ENCODE measurements around the gene GTF2B.

DNA sequence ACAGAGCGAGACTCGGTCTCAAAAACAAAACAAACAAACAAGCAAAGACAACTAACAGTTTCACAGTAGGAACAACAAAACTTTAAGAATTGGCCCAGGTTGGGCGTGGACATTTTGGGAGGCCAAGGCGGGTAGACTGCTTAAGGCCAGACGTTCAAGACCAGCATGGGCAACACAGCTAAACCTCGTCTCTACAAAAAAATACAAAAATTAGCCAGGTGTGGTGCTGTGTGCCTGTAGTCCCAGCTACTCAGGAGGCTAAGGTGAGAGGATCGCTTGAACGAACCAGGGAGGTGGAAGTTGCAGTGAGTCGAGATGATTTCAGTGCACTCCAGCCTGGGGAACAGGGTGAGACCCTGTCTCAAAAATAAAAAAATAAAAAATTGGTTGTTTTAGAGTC, 13.5 kb downstream of the GTF2B start:
- TF ChIP-seq, protein P1, sequence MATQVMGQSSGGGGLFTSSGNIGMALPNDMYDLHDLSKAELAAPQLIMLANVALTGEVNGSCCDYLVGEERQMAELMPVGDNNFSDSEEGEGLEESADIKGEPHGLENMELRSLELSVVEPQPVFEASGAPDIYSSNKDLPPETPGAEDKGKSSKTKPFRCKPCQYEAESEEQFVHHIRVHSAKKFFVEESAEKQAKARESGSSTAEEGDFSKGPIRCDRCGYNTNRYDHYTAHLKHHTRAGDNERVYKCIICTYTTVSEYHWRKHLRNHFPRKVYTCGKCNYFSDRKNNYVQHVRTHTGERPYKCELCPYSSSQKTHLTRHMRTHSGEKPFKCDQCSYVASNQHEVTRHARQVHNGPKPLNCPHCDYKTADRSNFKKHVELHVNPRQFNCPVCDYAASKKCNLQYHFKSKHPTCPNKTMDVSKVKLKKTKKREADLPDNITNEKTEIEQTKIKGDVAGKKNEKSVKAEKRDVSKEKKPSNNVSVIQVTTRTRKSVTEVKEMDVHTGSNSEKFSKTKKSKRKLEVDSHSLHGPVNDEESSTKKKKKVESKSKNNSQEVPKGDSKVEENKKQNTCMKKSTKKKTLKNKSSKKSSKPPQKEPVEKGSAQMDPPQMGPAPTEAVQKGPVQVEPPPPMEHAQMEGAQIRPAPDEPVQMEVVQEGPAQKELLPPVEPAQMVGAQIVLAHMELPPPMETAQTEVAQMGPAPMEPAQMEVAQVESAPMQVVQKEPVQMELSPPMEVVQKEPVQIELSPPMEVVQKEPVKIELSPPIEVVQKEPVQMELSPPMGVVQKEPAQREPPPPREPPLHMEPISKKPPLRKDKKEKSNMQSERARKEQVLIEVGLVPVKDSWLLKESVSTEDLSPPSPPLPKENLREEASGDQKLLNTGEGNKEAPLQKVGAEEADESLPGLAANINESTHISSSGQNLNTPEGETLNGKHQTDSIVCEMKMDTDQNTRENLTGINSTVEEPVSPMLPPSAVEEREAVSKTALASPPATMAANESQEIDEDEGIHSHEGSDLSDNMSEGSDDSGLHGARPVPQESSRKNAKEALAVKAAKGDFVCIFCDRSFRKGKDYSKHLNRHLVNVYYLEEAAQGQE (IDR thresholded peaks at IDR 0.05; ENCODE audit: insufficient read depth in 1 of 2, low read depth in 2 of 2, low read length in 1 of 2) = no peak
- TF ChIP-seq, protein P2, sequence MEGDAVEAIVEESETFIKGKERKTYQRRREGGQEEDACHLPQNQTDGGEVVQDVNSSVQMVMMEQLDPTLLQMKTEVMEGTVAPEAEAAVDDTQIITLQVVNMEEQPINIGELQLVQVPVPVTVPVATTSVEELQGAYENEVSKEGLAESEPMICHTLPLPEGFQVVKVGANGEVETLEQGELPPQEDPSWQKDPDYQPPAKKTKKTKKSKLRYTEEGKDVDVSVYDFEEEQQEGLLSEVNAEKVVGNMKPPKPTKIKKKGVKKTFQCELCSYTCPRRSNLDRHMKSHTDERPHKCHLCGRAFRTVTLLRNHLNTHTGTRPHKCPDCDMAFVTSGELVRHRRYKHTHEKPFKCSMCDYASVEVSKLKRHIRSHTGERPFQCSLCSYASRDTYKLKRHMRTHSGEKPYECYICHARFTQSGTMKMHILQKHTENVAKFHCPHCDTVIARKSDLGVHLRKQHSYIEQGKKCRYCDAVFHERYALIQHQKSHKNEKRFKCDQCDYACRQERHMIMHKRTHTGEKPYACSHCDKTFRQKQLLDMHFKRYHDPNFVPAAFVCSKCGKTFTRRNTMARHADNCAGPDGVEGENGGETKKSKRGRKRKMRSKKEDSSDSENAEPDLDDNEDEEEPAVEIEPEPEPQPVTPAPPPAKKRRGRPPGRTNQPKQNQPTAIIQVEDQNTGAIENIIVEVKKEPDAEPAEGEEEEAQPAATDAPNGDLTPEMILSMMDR (IDR thresholded peaks at IDR 0.05) = no peak; the same call in 1 of the 2 replicates

Measured in Panc1 (cell line).